Fibroblast of the aortic adventitia (primary cell): ENCODE results near the gene HCFC2. TPM values are rescaled to one million over a fixed set of nuclear protein-coding genes. Genes with fewer than 3 reads are reported as not detected.

Experiments used
- DNase-seq: peaks from one replicate; pipeline ENCODE4 v3.0.0-alpha.2; 2010; ENCODE audit warnings: low read depth
- H3K4me3 ChIP-seq: 2 replicates; pipeline ENCODE4 v1.5.1; 2011; ENCODE audit warnings: low read depth, mild to moderate bottlenecking, control low read depth, low read length, moderate library complexity
- CTCF ChIP-seq: IDR thresholded peaks from 2 replicates; pipeline ENCODE4 v1.5.1; 2011; ENCODE audit warnings: mild to moderate bottlenecking, low read length, control low read depth, inconsistent platforms; ENCODE audit not compliant: insufficient read depth
- total RNA-seq: library from RNA; depleted of rRNA; stranded (reverse); fragments of >200 nt; gene quantifications from 2 replicates; pipeline ENCODE4 v1.2.3, GENCODE V29; 2012; ENCODE audit warnings: low replicate concordance

The HCFC2 gene
- total RNA-seq, 1 donor: 30.5 TPM

GRCh38 chr12:104050436-104050835 lies 13.9 kb upstream of the HCFC2 start:
- H3K4me3 ChIP-seq: peak overlapping the region; percentile 75
- DNase-seq: peak; percentile 38
- TF ChIP-seq CTCF: no peak

- no peak for DNase-seq
- TF ChIP-seq CTCF: no peak
- H3K4me3 ChIP-seq: no peak overlapping the region
These were observed 9.5 kb upstream of the HCFC2 start for GRCh38 chr12:104054681-104055346.

GRCh38 chr12:104055686-104056388 lies 8.5 kb upstream of the HCFC2 start:
- peak; percentile 84 for DNase-seq
- H3K4me3 ChIP-seq: no peak overlapping the region
- TF ChIP-seq CTCF: no peak

GRCh38 chr12:104056419-104056972 lies 7.8 kb upstream of the HCFC2 start:
- no peak for TF ChIP-seq CTCF
- no peak overlapping the region for H3K4me3 ChIP-seq
- DNase-seq: no peak

- peak; percentile 80 for TF ChIP-seq CTCF
- no peak overlapping the region for H3K4me3 ChIP-seq
- DNase-seq: peak; percentile 47
These were observed 6.5 kb upstream of the HCFC2 start for GRCh38 chr12:104057771-104058197.

GRCh38 chr12:104058802-104059201 lies 5.5 kb upstream of the HCFC2 start:
- no peak for DNase-seq
- no peak for TF ChIP-seq CTCF
- H3K4me3 ChIP-seq: no peak overlapping the region
